Suprapubic skin (tissue), 4 donors: ENCODE results near the gene DIP2C.

Experiments
- EP300 ChIP-seq: sonication (generic); formaldehyde crosslinking; IDR thresholded peaks from one replicate; pipeline ENCODE4 v1.6.1; 2017; ENCODE audit warnings: antibody characterized with exemption
- POLR2A ChIP-seq, 2 donors: fragments of 450-650 bp; IDR thresholded peaks; one replicate each; pipeline ENCODE4 v1.6.1; 2017; ENCODE audit warnings: antibody characterized with exemption in 2 of 2, mild to moderate bottlenecking in 2 of 2, moderate library complexity in 2 of 2
- POLR2AphosphoS5 ChIP-seq, 3 donors: sonication (generic); formaldehyde crosslinking; IDR thresholded peaks; one replicate each; pipeline ENCODE4 v1.6.1; 2017; ENCODE audit warnings: antibody characterized with exemption in 3 of 3
- TF ChIP-seq, protein P1 (sequence below), 2 donors: fragments of 200-600 bp in 1 of 2; fragments of 450-650 bp in 1 of 2; sonication (generic) in 1 of 2; IDR thresholded peaks; one replicate each; pipeline ENCODE4 v1.5.1; 2016 to 2019; ENCODE audit warnings: antibody characterized with exemption in 2 of 2, mild to moderate bottlenecking in 1 of 2, moderate library complexity in 1 of 2

DNA sequence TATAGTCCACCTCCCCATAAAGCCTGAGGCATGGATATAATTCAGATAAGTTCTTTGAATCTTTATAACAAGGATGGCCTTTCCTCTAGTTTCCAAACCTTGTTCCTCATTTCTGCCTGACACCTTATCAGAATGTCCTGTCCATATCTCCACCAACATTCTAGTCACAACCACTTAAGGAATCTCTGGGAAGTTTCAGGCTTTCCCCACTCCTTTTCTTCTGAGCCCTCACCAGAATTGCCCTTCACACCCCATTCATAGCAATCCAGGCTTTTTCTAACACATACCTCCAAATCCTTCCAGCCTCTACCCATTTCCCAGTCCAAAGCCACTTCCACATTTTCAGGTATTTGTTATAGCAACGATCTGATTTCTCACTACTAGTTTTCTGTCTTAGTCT lies 18.0 kb upstream of the DIP2C start:
- TF ChIP-seq, protein P1, sequence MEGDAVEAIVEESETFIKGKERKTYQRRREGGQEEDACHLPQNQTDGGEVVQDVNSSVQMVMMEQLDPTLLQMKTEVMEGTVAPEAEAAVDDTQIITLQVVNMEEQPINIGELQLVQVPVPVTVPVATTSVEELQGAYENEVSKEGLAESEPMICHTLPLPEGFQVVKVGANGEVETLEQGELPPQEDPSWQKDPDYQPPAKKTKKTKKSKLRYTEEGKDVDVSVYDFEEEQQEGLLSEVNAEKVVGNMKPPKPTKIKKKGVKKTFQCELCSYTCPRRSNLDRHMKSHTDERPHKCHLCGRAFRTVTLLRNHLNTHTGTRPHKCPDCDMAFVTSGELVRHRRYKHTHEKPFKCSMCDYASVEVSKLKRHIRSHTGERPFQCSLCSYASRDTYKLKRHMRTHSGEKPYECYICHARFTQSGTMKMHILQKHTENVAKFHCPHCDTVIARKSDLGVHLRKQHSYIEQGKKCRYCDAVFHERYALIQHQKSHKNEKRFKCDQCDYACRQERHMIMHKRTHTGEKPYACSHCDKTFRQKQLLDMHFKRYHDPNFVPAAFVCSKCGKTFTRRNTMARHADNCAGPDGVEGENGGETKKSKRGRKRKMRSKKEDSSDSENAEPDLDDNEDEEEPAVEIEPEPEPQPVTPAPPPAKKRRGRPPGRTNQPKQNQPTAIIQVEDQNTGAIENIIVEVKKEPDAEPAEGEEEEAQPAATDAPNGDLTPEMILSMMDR (IDR thresholded peaks at IDR 0.05), result no peak
- TF ChIP-seq EP300 (no peak), POLR2A (IDR thresholded peaks at IDR 0.05) (no peak), POLR2AphosphoS5 (IDR thresholded peaks at IDR 0.05) (no peak)
